NCI-H774 (cell line): ENCODE results near the gene CDS2.
A peak's percentile ranks its signal among the peaks of the same experiment; 100 is the strongest.

ENCODE experiments used
- DNase-seq: peaks from one replicate; lab custom pipeline; 2025; lab: John Stamatoyannopoulos, UW

CDS2 gene

DNA sequence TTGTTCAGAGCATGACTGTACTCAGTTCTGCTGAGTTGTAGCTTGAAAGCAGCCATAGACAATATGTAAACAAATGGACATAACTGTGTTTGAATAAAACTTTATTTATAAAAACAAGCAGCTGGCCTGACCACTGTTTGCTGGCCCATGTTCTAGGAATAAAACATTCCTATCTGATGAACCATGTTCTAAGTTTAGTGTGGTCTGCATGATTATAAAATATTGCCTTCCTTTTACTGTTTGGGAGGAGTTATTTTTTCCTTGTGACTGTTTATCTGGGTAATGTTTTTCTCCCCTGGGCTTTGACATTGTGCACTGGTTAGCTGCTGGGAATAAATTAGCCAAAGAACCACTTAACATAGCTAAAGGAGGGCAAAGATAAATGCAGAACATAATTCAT, 55.1 kb downstream of the CDS2 start:
- DNase-seq, result no peak

DNA sequence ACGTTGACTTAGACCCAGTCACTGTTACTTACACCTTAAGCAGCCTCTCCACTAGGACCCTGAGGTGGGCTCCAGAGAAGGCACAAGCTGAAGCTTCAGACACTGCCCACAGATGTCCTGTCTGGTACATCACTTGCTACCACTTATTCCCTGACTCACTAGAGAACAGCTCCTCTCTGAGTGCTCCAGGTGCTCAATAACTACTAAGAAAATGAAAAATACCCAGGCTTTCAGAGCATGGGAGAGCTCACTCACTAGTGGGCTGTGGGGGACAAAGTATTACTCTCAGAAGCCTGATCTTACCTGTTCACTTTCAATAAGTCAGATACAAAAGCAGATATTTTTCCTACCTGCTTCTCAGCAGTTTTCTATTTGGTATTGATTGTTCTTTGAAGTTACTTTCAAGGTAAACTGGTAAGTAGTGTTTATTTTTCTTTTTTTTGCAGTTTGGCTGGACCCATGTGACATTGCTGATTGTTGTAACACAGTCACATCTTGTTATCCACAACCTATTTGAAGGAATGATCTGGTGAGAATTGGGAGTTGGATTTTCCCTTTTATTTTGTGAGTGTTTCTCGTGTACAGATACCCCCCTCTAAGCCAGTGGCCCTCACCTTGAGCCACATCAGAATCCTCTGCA, 55.9 kb downstream of the CDS2 start:
- DNase-seq, result no peak

DNA sequence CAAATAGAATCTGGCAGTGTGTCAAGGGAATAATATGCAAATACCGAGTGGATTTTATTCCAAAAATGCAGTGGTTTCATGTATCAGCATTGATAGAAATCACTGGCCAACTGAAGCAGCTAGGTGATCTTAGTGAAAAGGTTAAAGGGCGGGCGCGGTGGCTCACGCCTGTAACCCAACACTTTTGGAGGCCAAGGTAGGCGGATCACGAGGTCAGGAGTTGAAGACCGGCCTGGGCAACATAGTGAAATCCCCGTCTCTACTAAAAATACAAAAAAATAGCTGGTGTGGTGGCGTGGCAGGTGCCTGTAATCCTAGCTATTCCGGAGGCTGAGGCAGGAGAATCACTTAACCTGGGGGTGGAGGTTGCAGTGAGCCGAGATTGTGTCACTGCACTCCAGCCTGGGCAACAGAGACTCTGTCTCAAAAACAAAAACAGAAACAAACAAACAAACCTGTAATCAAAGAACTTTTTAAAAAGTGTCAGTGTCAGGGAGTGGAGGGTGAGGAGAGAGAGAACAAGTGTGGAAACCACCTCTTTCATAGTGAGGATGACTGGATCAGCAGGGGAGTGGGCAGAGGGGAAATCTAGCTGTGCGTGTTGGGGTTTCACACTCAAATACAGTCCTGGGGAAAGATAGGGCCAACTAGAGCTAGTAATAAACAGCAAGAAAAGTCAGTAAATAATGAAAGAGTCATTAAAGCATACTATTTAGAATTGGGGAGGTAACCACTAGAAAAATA, 57.1 kb downstream of the CDS2 start:
- no peak for DNase-seq

DNA sequence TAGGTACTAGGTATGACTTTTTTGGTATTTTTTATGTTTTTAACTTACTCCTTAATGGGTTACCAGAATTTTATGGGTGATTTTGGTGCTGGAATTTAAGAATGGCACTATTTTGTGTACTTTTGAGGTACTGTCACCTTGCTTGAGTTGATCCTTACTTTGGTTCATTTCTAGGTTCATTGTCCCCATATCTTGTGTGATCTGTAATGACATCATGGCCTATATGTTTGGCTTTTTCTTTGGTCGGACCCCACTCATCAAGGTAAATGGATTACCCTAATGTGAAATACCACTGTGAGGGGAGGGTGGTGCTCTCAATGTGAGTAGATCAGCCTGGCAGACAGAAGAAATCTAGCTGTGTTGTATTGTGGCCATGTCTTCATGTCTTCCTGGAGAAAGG, 57.9 kb downstream of the CDS2 start:
- no peak for DNase-seq

DNA sequence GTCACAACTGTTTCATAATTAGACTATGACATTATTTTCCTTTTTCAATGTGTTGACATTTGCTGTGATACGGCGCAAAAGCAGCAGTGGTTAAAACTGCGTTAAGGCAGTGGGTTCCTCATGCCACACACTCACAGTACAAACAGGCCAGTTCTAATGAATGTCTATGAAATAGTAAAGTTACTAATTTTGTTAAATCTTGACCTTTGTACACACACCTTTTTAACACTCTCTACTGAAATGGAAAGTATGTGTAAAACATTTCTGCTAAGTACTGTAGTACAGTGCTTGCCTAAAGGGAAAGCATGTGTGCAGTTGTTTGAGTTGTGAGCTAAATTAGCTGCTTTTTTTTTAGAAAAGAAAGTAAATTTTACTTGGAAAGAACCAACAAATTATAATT, 60.3 kb downstream of the CDS2 start:
- DNase-seq, result no peak

DNA sequence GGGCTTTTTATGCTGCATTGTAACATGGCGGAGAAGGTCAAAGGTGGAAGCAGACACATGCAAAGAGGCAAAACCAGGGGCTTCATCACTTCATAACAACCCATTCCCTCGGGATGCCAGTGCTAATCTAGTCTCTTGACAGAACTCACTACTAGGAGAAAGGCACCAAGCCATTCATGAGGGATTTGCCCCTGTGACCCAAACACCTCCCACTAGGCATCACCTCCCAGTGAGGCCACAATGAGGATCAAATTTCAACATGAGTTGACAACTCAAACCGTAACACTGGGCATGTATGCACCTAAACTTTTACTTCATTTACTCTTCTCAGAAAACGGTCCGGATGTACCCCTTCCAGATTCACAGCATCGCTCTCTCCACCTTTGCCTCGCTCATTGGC, 61.9 kb downstream of the CDS2 start:
- DNase-seq, result no peak

DNA sequence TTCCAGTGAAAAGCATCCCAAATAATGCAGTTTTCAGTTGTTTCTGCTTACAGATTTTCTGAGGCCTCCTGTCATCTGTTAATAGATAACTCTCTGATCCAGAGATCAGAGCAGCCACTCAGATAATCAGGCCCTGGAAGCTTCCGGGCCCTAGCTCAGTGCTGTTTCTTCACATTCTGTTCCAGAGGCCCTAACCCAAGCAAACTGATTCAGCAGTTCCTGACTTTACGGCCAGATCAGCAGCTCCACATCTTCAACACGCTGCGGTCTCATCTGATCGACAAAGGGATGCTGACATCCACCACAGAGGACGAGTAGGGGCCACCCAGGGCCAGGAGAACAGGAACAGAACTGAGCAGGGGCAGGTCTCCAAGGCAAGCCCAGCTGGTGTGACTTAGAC, 63.1 kb downstream of the CDS2 start:
- no peak for DNase-seq

DNA sequence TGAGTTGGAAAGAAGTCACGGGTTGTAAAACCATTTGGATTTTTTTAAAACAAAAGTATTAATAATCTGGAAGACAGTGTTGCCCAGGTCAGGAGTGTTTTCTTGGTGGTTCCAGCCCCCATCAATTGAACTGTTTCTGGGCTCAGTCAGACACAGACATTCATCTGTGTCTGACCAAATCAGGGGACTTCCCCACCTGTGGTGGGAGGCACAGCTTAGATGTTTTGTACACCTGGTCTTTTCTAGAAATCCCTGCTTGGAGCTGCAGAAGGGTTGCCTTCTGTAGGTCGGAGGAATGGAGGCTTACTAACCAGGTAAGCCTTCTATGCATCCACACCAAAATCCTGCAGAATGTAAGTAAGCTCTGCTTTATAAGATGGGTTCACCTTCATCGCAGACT, 63.6 kb downstream of the CDS2 start:
- no peak for DNase-seq

DNA sequence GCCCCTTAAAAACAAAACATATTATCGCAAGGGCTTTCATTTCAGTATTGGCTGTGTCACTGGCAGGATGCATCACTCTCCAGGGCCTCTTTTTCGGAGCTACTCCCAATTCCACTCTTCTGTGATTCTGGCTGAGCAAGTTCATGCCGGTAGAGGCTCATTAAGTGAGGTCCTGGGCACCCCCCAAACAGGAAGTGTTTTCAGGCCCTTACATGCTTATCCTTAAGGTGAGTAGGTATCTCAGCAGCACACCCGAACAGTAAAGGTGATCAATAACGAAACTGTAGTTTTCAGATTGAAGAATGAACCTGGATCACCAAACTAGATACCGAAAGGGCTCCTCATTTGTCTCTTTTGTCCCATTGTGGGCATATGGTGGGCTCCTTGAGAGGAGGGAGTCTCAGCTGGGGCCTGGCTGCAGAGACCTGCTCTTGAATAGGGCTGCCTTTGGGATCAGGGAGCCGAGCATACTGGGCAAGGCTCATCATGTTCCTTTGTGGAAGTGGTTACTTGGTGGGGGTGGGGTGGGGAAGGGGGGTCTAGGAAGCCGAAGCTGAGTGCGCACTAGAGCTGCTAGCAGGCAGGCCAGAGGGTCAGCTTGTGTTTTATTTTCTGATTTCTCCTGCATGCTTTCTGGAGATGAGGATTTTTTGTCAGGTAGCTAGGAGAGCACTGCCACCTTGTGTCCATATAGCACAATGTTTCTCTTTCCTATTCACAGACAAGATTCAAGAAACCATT, 65.2 kb downstream of the CDS2 start:
- DNase-seq, result peak; percentile 48

DNA sequence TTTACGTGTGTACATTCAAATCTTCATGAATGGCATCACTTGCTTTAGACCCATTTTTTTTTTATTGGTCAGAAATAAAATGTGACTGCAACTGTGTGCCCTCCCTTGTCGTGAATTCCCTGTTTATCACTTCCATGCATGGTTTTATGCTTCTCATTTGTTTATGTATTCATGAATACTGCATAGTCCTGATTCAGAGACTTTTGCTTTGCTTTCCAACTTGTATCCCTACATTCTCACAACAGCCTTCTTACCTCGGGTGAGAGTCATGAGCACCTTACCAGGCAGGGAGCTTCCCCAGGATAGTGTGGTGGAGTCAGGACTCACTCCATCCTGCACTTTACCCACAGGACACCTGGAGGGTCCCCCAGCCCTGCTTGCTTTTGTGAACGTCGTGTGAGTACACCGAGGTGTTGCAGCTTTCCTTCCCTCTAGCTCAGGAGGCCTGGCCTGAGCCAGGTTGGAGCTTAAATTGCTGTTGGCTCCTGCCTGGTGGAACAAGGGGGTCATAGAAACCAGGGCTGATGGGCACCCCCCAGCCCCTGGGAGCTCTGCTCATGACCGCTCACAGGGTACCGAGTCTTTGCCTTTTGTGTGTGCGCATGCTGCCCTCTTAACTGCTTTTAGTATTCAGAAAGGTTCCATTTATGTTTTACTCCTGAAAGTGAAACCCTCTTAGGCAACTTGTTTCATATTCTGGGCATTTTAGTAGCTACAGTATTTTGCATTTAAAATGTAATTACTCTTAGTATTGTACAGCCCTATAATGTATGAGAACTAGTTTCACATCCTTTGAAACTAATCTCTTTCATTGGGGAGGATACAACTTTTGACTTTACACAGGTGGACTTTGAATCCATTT, 66.0 kb downstream of the CDS2 start:
- no peak for DNase-seq

DNA sequence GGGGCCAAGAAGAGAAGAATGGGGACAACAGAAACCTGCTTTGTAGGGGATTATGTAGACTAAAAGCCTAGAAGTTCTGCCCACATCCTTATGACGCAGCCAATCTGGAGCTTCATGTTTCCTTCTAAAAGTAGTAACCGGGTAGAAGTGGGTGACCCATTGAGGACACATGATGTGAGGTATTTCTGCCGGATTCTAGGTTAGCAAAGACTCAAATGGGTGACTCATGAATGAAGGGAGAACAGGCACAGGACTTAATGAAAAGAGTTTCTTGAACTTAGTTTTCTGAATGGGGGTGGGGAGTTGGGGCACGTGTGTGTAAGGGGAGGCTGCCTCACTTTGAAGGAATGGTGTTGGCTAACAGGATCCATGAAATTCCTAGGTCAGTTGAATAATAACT, 68.8 kb downstream of the CDS2 start:
- DNase-seq, result no peak

DNA sequence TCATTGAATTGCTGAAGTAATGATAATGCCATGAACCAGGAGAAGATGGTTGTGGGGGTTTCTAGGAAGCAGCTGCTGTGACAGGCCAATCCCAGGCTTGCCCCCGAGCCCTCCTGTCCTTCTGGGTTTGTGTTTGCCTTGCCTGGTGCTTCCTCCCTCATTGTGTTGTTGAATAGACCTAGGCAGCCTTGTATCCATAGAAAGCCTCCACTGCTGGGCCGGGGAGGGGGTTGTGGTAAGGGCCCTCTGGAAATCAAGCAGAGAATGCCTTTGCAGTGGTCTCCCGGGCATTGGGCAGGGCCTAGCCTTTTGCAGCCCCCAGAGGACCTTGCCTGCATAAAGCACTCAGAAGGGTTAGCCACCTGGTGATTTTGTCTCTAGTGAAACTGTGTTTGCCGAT, 69.3 kb downstream of the CDS2 start:
- no peak for DNase-seq

DNA sequence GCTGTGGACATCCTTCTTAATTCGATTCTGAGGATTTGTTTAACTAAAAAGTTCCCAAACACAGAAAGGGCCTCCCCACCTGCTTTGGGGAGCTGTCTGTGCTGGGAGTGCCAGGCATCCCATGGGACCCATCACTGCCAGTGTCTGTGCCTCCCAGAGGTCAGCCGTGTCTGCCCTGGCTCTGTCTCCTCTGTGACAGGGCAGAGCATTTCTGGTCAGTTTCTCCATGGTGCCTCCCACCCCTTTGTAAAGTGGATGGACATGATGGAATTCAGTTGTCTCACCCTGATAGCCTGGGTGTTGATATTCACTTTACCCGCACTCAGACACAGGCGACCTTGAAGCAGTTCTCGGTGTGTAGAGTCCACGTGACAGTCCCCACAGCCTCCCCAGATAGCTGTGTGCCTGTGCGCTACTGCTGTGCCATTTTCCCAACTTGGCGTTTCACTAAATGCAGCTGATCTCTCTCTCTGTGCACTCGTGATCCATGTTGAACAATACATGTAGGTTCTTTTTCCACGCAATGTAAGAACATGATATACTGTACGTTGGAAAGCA, 70.5 kb downstream of the CDS2 start:
- no peak for DNase-seq

DNA sequence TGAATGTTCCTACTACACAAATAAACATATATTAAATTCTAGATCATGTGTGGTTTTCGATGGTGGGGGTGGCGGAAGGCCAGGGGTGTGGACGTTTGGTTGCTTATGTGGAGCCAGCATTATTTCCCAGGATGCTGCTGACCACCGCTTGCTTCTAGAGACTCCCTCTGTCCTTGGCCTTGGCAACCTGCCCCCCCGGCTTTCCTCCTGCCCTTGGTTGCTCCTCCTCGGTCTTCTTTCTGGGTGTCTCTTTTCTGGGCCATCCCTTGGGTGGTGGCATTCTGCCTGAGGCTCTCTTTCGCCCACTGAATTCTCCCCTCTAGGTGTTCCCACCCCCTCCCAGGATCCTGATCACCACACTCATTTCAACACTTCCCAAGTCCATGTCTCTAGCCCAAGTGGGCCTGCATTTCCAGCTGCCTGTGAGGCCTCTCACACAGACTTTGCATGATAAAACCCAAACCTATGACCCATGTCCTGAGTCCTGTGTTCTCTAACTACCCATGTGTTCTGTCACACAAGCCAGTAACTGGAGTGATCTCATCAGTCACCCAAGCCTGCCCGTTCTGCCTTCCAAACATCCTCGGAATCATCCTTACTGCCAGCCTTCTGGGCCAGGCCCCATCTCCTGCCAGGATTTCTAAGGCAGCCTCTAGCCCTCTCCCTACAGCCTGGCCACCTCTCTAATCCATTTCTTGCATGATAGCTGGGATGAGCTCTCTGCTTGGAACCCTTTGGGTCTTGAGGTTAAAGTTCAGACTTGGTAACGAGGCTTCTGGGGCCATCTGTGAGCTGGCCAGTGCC, 71.2 kb downstream of the CDS2 start:
- no peak for DNase-seq

DNA sequence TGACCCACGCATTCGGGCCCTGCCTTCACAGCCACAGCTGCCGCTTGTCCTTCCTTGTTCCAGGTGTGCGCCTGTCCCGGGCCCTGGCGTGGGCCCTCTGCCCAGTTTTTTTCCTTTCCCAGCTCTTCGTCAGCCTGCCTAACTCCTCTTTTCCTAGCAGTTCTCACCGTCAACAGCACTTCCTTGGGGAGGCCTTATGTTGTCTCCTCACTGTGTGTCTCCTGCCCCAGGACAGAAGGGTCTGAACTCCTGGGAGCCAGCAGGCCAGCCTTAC, 71.8 kb downstream of the CDS2 start:
- no peak for DNase-seq

DNA sequence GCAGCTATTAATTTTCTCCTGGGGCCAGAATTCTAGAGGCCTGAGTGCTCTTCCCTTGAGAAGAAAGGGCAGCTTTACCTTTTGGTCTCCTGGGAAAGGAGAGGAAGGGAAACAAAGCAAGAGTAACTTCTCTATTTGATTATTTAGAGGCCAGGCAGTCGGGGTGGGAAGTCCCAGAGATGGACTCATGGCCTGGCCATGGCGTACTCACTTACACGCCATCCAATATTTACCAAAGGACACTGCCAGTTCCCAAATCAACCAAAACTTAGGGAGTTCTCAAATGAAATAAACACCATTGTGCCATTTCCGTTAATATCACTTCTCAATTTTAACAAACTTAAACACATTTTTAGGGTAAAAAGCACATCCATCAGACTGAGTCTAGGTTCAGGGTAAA, 76.6 kb downstream of the CDS2 start:
- no peak for DNase-seq

DNA sequence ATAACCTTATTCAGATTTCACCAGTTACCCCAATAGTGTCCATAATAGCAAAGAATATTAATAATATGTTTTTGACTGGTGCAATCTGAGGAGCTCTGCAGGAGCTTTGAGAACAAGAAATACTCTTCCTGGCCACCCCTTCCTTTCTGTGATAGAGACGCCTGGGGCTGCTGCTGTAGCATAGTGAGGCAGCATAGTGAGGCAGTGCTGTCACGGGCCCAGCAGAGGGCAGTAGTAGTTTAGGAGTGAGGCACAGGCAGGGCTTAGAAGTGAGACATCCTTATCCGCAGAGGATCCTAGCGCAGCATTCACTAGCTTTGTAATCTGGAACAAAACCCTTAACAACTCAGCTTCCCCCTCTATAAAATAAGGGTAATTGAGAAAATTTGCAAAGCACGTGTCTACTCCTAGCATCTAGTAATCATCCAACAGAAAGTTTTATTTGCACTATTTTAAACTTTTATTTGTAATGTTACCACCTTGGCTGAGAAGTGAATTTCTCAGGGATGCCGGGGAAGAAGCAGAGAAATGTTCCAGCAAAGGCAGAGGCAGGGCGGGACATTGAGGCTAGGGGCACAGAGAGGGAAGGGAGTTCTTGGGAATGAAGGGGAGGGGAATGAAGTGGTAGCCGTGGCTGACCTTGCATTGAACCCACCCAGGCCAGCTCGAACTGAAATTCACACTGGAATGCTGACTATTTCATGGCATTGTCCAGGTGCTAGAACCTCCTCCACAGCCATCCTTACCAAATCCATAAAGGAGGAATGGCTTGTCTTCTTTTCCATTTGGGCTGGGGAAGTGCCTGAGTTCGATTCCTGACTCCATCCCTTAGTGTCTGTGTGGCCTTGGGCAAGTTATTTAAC, 78.8 kb downstream of the CDS2 start:
- DNase-seq, result peak; percentile 60

DNA sequence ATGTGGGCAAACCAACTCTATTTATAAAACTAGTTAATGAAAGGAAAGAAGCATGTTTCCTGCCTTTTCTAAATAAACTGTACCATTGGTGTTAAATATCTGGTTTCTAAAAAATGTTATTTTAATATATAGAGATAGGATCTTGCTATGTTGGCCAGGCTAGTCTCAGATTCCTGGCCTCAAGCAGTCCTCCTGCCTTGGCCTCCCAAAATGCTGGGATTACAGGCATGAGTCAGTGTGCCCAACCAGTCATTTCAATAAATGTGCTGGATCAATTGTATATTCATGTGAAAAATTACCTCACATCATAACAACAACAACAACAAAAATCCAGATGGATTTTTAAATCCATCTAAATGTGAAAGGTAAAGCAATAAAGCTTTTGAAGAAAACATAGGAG, 80.3 kb downstream of the CDS2 start:
- no peak for DNase-seq

DNA sequence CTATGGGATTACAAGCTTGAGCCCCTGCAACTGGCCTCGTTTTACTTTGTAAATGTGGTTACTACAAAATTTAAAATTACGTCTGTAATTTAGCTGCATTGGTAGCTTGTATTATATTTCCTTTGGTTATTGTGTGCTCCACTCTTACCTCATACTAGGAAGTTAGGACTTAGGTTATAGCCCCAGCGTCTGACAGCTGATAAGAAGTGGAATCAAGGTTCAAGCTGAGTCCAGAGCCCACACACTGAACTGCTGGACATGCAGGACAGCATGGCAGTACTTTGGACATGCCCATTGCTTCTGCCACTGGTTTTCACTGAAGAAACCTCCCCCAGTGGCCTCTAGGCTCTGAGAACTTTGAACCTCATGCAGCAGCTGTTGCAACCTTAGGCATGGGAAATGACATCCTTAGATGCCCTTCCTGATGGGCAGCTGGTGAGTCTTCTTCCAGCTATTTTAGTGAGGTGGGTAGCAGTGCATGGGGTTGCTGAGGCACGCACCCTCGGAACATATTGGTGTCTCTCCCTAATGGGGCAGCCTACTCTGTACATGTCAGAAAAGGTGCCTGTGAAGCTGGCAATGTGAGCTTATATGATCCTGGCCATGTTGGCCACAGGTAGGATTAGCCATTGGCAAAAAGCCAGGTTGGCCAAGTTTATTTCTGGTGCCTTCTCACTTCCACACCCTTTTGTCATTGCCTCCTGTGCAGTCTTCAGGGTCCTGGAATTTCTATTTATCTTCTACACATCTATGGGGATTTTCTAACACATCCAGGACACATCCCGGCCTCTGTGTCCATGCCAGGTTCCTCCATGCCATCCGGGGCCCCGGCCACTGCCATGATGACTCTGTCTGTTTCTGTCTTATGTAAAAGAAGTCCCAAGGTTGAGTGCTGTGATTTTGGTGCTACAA, 85.3 kb downstream of the CDS2 start:
- DNase-seq, result no peak
